HepG2 (cell line): ENCODE results near the gene FUCA2. TPM values are rescaled to one million over a fixed set of nuclear protein-coding genes. Genes with fewer than 3 reads are reported as not detected.

Experiments
- BCL6 ChIP-seq: IDR thresholded peaks from 2 replicates; pipeline ENCODE4 v1.6.1; 2016; ENCODE audit warnings: missing genetic modification reagents, missing compliant biosample characterization
- BHLHE40 ChIP-seq: IDR thresholded peaks from 2 replicates; pipeline ENCODE4 v1.6.1; 2011; ENCODE audit warnings: low read length, improper control_type of control experiment
- CTCF ChIP-seq: sonication (generic); formaldehyde crosslinking; IDR thresholded peaks from 2 replicates; pipeline ENCODE4 v1.5.0; 2020; ENCODE audit warnings: mild to moderate bottlenecking, missing genetic modification reagents, moderate library complexity
- DNMT1 ChIP-seq: sonication (generic); formaldehyde crosslinking; IDR thresholded peaks from 2 replicates; pipeline ENCODE4 v1.5.1; 2020; ENCODE audit warnings: mild to moderate bottlenecking, missing genetic modification reagents
- ESRRA ChIP-seq: sonication (generic); formaldehyde crosslinking; IDR thresholded peaks from 2 replicates; pipeline ENCODE4 v1.5.1; 2020; ENCODE audit warnings: mild to moderate bottlenecking, low read depth, missing genetic modification reagents
- MEIS2 ChIP-seq: sonication (generic); formaldehyde crosslinking; IDR thresholded peaks from 2 replicates; pipeline ENCODE4 v1.9.0; 2021; ENCODE audit warnings: mild to moderate bottlenecking, missing genetic modification reagents
- PLSCR1 ChIP-seq: sonication (generic); formaldehyde crosslinking; IDR thresholded peaks from 2 replicates; pipeline ENCODE4 v1.5.0; 2020; ENCODE audit warnings: missing genetic modification reagents, mild to moderate bottlenecking, borderline replicate concordance
- ZFY ChIP-seq: sonication (generic); formaldehyde crosslinking; IDR thresholded peaks from 2 replicates; pipeline ENCODE4 v1.4.0; 2020; ENCODE audit warnings: missing genetic modification reagents
- ZMYM2 ChIP-seq: sonication (generic); formaldehyde crosslinking; IDR thresholded peaks from 2 replicates; pipeline ENCODE4 v1.8.0; 2022; ENCODE audit warnings: mild to moderate bottlenecking, missing genetic modification reagents
- ZNF124 ChIP-seq: sonication (generic); formaldehyde crosslinking; IDR thresholded peaks from 2 replicates; pipeline ENCODE4 v1.4.0; 2020; ENCODE audit warnings: missing genetic modification reagents
- ZNF225 ChIP-seq: sonication (generic); formaldehyde crosslinking; IDR thresholded peaks from 2 replicates; pipeline ENCODE4 v1.4.0; 2020; ENCODE audit warnings: mild to moderate bottlenecking, missing genetic modification reagents
- ZNF513 ChIP-seq: sonication (generic); formaldehyde crosslinking; conservative IDR thresholded peaks from 2 replicates; pipeline ENCODE4 v1.5.0; 2020; ENCODE audit warnings: missing genetic modification reagents
- ZNF674 ChIP-seq: sonication (generic); formaldehyde crosslinking; IDR thresholded peaks from 2 replicates; pipeline ENCODE4 v1.5.0; 2020; ENCODE audit warnings: low read depth, mild to moderate bottlenecking, missing genetic modification reagents
- ZNF770 ChIP-seq: sonication (generic); formaldehyde crosslinking; IDR thresholded peaks from 2 replicates; pipeline ENCODE4 v1.5.0; 2020; ENCODE audit warnings: mild to moderate bottlenecking, missing genetic modification reagents
- polyA plus RNA-seq, 8 experiments: library from polyadenylated mRNA; depleted of rRNA in 3 of 8; stranded (reverse) in 7 of 8; unstranded in 1 of 8; fragments of >200 nt; fragmentation: Illumina TruSeq in 4 of 8; extraction: Trizol in 4 of 8; gene quantifications; 2 replicates each; pipeline versions ENCODE4 v1.2.1 to v1.2.3, GENCODE V29; 2011 to 2016; ENCODE audit warnings: low read depth in 4 of 8, missing spikeins in 1 of 8, mixed read lengths in 1 of 8; ENCODE audit not compliant: insufficient read depth in 1 of 8
- total RNA-seq, 5 experiments: library from RNA; depleted of rRNA; stranded (reverse); fragments of >200 nt; fragmentation: Illumina TruSeq; extraction: Trizol; gene quantifications; 2 replicates each; pipeline ENCODE4 v1.2.3, GENCODE V29; 2016; ENCODE audit warnings: low read depth in 1 of 5
- TF ChIP-seq, protein P1 (sequence below): sonication (generic); formaldehyde crosslinking; IDR thresholded peaks from 2 replicates; pipeline ENCODE4 v1.8.1; 2023; ENCODE audit warnings: mild to moderate bottlenecking, missing genetic modification reagents, borderline replicate concordance

Gene FUCA2
- total and polyA plus RNA-seq, 2 of the 13 experiments (the other 11 are each of a cell fraction or from before 2014, with no cell fraction given) = 87.4 to 144 TPM

- TF ChIP-seq ZNF674 (CRISPR knock-in tag) (no peak), MEIS2 (CRISPR knock-in tag) (peak; percentile 96), ESRRA (CRISPR knock-in tag) (peak; percentile 87), CTCF (CRISPR knock-in tag) (peak; percentile 39; the same call in 1 of the 2 replicates), BHLHE40 (peak; percentile 88), DNMT1 (CRISPR knock-in tag) (peak; percentile 94; the same call in 1 of the 2 replicates), ZMYM2 (CRISPR knock-in tag) (peak; percentile 91), ZFY (CRISPR knock-in tag) (peak; percentile 81), ZNF225 (peak; percentile 85; the same call in 1 of the 2 replicates), ZNF124 (CRISPR knock-in tag) (peak; percentile 95), BCL6 (CRISPR knock-in tag) (peak; percentile 89), ZNF513 (CRISPR knock-in tag) (peak; percentile 56; the same call in 1 of the 2 replicates), PLSCR1 (CRISPR knock-in tag) (no peak), ZNF770 (CRISPR knock-in tag) (peak; percentile 83)
- TF ChIP-seq, protein P1, sequence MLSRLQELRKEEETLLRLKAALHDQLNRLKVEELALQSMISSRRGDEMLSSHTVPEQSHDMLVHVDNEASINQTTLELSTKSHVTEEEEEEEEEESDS (CRISPR knock-in tag) = peak; percentile 96
Observed at GRCh38 chr6:143450453-143451371, 60.8 kb downstream of the FUCA2 start, which contains the start of the genes ADAT2 and PEX3 (continued).
